Sigmoid colon (tissue), 4 donors: ENCODE data around the gene C5orf22.

Experiments used
- EP300 ChIP-seq, 4 donors: sonication (generic); formaldehyde crosslinking; IDR thresholded peaks; one replicate each; pipeline ENCODE4 v1.6.1; 2017; ENCODE audit warnings: antibody characterized with exemption in 4 of 4
- POLR2A ChIP-seq, 2 donors: fragments of 450-650 bp; IDR thresholded peaks; one replicate each; pipeline ENCODE4 v1.6.1; 2016; ENCODE audit warnings: antibody characterized with exemption in 2 of 2, mild to moderate bottlenecking in 2 of 2, moderate library complexity in 2 of 2
- POLR2AphosphoS5 ChIP-seq, 4 donors: sonication (generic); formaldehyde crosslinking; IDR thresholded peaks; one replicate each; pipeline ENCODE4 v1.6.1; 2017; ENCODE audit warnings: antibody characterized with exemption in 4 of 4
- TF ChIP-seq, protein P1 (sequence below), 4 experiments: fragments of 450-650 bp in 3 of 4; fragments of 200-600 bp in 1 of 4; IDR thresholded peaks; one replicate each; pipeline ENCODE4 v1.5.1; 2016 to 2019; ENCODE audit warnings: antibody characterized with exemption in 4 of 4, mild to moderate bottlenecking in 3 of 4, moderate library complexity in 2 of 4

DNA sequence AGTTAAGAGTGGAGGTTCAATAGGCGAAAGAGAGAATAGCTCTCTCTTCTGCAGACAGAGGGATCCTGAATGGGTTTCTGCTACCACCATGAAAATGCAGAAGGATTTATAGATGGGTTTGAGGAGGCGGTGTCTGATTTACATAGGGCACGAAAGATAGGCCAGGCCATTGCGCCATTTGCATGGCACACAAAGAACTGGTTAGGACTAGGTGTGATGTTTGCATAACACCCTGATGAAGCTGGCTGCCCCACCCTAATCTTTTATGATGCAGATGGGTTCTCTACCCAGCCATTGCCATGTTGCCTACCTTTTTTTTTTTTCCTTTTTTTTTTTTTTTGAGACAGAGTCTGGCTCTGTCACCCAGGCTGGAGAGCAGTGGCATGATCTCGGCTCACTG lies 55.4 kb downstream of the C5orf22 start:
- TF ChIP-seq POLR2A (IDR thresholded peaks at IDR 0.05) (no peak), EP300 (IDR thresholded peaks at IDR 0.05) (no peak), POLR2AphosphoS5 (IDR thresholded peaks at IDR 0.05) (no peak)
- TF ChIP-seq, protein P1, sequence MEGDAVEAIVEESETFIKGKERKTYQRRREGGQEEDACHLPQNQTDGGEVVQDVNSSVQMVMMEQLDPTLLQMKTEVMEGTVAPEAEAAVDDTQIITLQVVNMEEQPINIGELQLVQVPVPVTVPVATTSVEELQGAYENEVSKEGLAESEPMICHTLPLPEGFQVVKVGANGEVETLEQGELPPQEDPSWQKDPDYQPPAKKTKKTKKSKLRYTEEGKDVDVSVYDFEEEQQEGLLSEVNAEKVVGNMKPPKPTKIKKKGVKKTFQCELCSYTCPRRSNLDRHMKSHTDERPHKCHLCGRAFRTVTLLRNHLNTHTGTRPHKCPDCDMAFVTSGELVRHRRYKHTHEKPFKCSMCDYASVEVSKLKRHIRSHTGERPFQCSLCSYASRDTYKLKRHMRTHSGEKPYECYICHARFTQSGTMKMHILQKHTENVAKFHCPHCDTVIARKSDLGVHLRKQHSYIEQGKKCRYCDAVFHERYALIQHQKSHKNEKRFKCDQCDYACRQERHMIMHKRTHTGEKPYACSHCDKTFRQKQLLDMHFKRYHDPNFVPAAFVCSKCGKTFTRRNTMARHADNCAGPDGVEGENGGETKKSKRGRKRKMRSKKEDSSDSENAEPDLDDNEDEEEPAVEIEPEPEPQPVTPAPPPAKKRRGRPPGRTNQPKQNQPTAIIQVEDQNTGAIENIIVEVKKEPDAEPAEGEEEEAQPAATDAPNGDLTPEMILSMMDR (IDR thresholded peaks at IDR 0.05), result no peak
